Measurements from ENCODE around the gene PPP1R11.
A peak's percentile ranks its signal among the peaks of the same experiment; 100 is the strongest.
"Not testable (repeated sequence)": the region's sequence is repeated elsewhere in the genome, so short reads cannot be mapped to it uniquely, and the experiment has no call there.

The PPP1R11 gene

GRCh38 chr6:30066577-30067459 is at the start of gene PPP1R11:
PPP1R11 (plus strand) TSS chr6:30067198; CDS start chr6:30067411, 213 bp downstream.
- peak; percentile 98 to 99 for DNase-seq (ENCODE audit: low read depth in 2 of 2, low spot score in 1 of 2)

- DNase-seq (ENCODE audit: low read depth in 2 of 2, low spot score in 1 of 2) = no peak
Observed at GRCh38 chr6:30019819-30020218, 47.2 kb upstream of the PPP1R11 start.

GRCh38 chr6:30020626-30021025 is 46.4 kb upstream of the PPP1R11 start:
- DNase-seq (ENCODE audit: low read depth in 2 of 2, low spot score in 1 of 2) = no peak

GRCh38 chr6:30022189-30022588 is 44.8 kb upstream of the PPP1R11 start:
- DNase-seq (ENCODE audit: low read depth in 2 of 2, low spot score in 1 of 2) = no peak

GRCh38 chr6:30022712-30023111 is 44.3 kb upstream of the PPP1R11 start:
- DNase-seq (ENCODE audit: low read depth in 2 of 2, low spot score in 1 of 2) = not testable (repeated sequence)

GRCh38 chr6:30025186-30025585 is 41.8 kb upstream of the PPP1R11 start:
- no peak for DNase-seq (ENCODE audit: low read depth in 2 of 2, low spot score in 1 of 2)

- no peak for DNase-seq (ENCODE audit: low read depth in 2 of 2, low spot score in 1 of 2)
Observed at GRCh38 chr6:30029588-30029987, 37.4 kb upstream of the PPP1R11 start.

- no peak for DNase-seq (ENCODE audit: low read depth in 2 of 2, low spot score in 1 of 2)
Observed at GRCh38 chr6:30031381-30031780, 35.6 kb upstream of the PPP1R11 start.

- DNase-seq (ENCODE audit: low read depth in 2 of 2, low spot score in 1 of 2) = not testable (repeated sequence)
Observed at GRCh38 chr6:30033440-30033839, 33.6 kb upstream of the PPP1R11 start.

GRCh38 chr6:30035784-30036183 is 31.2 kb upstream of the PPP1R11 start:
- no peak for DNase-seq (ENCODE audit: low read depth in 2 of 2, low spot score in 1 of 2)

- no peak for DNase-seq (ENCODE audit: low read depth in 2 of 2, low spot score in 1 of 2)
Observed at GRCh38 chr6:30037182-30037788, 29.7 kb upstream of the PPP1R11 start.

- DNase-seq (ENCODE audit: low read depth in 2 of 2, low spot score in 1 of 2) = no peak
Observed at GRCh38 chr6:30041221-30041620, 25.8 kb upstream of the PPP1R11 start.

- no peak for DNase-seq (ENCODE audit: low read depth in 2 of 2, low spot score in 1 of 2)
Observed at GRCh38 chr6:30041821-30042220, 25.2 kb upstream of the PPP1R11 start.

GRCh38 chr6:30042476-30042875 is 24.5 kb upstream of the PPP1R11 start:
- DNase-seq (ENCODE audit: low read depth in 2 of 2, low spot score in 1 of 2) = no peak

- no peak for DNase-seq (ENCODE audit: low read depth in 2 of 2, low spot score in 1 of 2)
Observed at GRCh38 chr6:30042914-30043313, 24.1 kb upstream of the PPP1R11 start.

- DNase-seq (ENCODE audit: low read depth in 2 of 2, low spot score in 1 of 2) = no peak
Observed at GRCh38 chr6:30043744-30044143, 23.3 kb upstream of the PPP1R11 start.

- DNase-seq (ENCODE audit: low read depth in 2 of 2, low spot score in 1 of 2) = no peak
Observed at GRCh38 chr6:30044630-30045029, 22.4 kb upstream of the PPP1R11 start.

GRCh38 chr6:30047220-30047619 is 19.8 kb upstream of the PPP1R11 start:
- DNase-seq (ENCODE audit: low read depth in 2 of 2, low spot score in 1 of 2) = no peak

- no peak for DNase-seq (ENCODE audit: low read depth in 2 of 2, low spot score in 1 of 2)
Observed at GRCh38 chr6:30053682-30054081, 13.3 kb upstream of the PPP1R11 start.

GRCh38 chr6:30055513-30055912 is 11.5 kb upstream of the PPP1R11 start:
- DNase-seq (ENCODE audit: low read depth in 2 of 2, low spot score in 1 of 2) = no peak

GRCh38 chr6:30060606-30061091 is 6.3 kb upstream of the PPP1R11 start:
- no peak for DNase-seq (ENCODE audit: low read depth in 2 of 2, low spot score in 1 of 2)

GRCh38 chr6:30061092-30061857 is 5.7 kb upstream of the PPP1R11 start, which contains the start of gene POLR1H:
POLR1H (plus strand) TSS chr6:30061265; CDS start chr6:30061525, 260 bp downstream.
- peak; percentile 73 to 74 for DNase-seq (ENCODE audit: low read depth in 2 of 2, low spot score in 1 of 2)
